ENCODE measurements around the gene FBLN2. TPM values are rescaled to one million over a fixed set of nuclear protein-coding genes. Genes with fewer than 3 reads are reported as not detected.

The FBLN2 gene
- total RNA-seq, 1 donor from 2014 or later, result 0.91 TPM

GRCh38 chr3:13619661-13620230, 70.8 kb downstream of the FBLN2 start:
- no peak for DNase-seq (ENCODE audit: low read depth)

DNA sequence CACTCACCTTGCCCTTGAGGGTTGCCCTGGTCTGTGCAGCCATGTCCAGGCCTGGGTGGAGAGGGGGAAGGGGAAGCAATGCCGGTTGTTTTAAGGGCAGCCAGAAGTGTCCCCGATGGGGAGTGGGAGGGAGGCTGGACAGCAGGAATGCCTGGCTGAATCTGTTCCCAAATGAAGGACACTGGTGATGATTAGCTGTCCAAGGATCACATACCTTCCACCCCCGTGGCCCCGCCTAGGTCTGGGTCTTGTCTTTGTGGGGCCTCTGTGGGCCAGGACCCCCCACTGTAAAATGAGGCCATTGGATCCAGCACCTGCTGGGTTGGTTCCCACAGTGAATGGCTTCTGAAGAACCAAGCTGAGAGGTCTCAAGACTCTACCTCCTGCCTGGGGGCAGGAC, 71.4 kb downstream of the FBLN2 start:
- no peak for DNase-seq (ENCODE audit: low read depth)

- DNase-seq (ENCODE audit: low read depth), result no peak
Observed at GRCh38 chr3:13620776-13621365, 71.9 kb downstream of the FBLN2 start.

GRCh38 chr3:13621381-13622221, 72.7 kb downstream of the FBLN2 start:
- DNase-seq (ENCODE audit: low read depth), result no peak

DNA sequence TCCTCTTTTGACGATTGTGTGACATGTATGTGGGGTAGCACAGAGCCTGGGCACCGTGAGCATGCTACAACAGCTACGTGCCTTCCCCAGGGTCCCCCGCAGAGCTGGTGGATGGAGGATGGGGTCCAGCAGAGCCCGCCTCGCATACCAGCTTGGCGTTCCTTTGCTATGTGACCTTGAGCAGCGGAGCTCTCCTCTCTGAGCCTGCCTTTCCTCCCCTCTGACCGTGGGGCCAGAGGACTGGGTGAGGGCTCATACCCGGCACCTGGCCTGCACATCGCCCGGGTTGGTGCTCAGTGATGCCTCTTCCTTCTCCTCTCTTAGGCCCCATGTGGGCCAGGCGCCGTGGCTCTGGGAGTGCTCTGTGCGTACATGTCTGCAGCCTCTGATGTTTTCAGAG, 73.4 kb downstream of the FBLN2 start:
- DNase-seq (ENCODE audit: low read depth), result no peak

DNA sequence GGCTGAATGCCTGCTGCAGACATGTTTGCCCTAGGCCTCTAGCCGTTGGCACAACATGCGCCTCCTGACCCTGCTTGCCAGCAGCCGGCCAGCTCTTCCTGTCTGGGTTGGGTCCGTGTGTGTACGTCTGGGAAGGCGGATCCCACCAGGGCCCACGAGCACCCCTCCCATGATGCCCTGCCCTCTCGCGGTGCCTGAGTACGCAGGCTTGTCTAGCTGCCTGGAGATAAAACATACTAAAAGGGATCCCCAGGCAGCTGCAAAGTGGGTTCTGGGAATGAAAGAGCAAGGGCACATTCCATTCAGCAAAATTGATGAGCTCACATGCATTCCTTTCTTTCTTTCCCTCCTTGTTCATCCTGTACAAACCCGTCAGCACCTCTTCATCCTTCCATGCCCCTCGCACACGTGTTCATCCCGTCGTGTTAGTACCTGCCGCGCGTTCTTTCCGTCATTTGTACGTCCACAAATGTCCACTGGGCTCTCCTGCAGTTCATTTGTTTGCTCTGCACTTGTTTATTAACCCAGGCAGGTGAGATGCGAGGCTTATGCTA, 74.3 kb downstream of the FBLN2 start:
- no peak for DNase-seq (ENCODE audit: low read depth)

DNA sequence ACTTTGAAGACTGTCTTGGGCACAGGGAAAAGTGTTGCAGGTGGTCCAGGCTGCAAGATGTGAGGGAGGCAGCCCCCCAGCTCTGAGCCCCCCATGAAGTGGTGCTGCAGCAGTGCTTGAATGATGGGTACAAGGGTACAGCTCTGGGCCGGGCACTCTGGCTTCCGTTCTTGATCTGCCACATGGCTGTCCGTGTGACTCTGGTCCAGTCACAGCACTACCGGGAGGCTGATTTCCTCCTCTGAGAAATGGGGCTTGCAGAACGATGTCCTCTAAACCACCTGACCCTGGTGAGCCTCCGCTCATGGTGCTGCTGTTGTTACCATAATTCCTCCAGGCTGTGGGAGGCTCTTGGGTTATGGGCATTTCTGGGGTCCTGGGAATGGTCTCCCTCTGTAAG, 75.1 kb downstream of the FBLN2 start:
- no peak for DNase-seq (ENCODE audit: low read depth)

- DNase-seq (ENCODE audit: low read depth), result no peak
Observed at GRCh38 chr3:13624671-13625125, 75.8 kb downstream of the FBLN2 start.

- DNase-seq (ENCODE audit: low read depth), result no peak
Observed at GRCh38 chr3:13626396-13626795, 77.5 kb downstream of the FBLN2 start.

GRCh38 chr3:13626915-13627460, 78.1 kb downstream of the FBLN2 start:
- no peak for DNase-seq (ENCODE audit: low read depth)

DNA sequence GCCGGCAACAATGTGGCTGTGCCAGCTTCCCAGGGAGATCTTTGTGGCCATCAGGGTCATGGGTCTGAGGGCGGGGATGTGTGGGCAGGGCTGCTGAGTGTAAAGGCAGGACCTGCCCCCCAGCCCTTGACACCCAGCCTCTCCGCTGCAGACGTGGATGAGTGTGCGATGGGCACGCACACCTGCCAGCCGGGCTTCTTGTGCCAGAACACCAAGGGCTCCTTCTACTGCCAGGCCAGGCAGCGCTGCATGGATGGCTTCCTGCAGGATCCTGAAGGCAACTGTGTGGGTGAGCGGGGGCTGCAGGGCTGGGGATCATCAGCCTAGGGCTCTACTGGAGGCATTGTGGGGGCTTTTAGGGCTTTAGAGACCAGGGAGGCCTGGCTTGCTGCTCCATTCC, 78.8 kb downstream of the FBLN2 start:
- no peak for DNase-seq (ENCODE audit: low read depth)

DNA sequence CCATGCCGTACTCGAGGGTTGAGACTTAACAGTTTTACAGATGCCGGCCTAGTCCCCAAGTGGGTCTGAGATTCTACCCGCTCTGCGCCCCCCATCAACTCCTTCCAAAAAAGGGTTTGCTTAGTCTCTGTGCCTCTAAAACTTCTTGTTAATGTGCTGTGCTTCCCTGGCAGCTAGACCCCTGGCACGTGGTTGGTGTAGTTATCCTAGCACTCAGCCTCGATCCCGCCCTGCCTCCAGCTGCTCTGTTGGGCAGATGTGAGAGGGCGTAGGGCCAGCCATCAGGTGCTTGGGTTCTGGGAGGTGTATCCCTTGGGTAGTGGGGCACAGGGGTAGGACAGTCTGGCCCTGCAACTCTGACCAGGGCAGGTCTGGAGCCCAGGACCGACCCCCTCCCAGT, 79.5 kb downstream of the FBLN2 start:
- no peak for DNase-seq (ENCODE audit: low read depth)

- no peak for DNase-seq (ENCODE audit: low read depth)
Observed at GRCh38 chr3:13628841-13629551, 80.1 kb downstream of the FBLN2 start.

- no peak for DNase-seq (ENCODE audit: low read depth)
Observed at GRCh38 chr3:13629644-13630043, 80.7 kb downstream of the FBLN2 start.

DNA sequence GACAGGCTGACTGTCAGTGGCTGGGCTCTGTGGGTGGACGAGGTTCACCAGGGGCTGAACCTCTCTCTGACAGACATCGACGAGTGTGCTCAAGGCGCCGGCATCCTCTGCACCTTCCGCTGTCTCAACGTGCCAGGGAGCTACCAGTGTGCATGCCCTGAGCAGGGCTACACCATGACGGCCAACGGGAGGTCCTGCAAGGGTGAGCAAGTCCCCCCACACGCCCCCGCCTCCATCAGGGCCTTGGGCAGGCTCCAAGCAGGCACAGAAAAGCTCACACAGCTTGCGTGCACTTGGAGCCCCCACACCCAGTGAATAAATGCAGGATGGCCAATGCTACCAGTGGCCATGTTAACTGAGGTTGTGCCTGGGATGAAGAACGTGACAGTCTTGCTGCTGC, 82.3 kb downstream of the FBLN2 start:
- no peak for DNase-seq (ENCODE audit: low read depth)

DNA sequence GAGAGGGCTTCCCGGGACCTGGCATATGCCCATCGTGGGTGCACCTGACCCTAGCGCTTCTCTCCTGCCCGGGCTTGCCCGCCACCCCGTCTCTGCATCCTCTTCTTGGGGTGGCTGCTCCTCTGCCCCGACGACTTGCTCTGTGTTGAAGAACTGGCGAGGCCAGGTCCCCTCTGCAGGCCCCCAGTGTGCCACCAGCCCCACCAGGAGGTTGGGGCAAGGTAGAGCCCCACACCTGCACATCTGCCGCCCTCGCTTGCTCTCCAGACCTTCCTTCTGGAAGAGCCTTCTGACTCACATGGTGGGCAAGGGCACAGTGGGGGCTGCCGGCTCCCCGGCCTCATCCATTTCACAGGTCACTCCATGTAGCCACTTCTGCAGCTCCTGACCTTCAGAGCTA, 84.3 kb downstream of the FBLN2 start:
- DNase-seq (ENCODE audit: low read depth), result no peak

- no peak for DNase-seq (ENCODE audit: low read depth)
Observed at GRCh38 chr3:13634151-13634550, 85.2 kb downstream of the FBLN2 start.

DNA sequence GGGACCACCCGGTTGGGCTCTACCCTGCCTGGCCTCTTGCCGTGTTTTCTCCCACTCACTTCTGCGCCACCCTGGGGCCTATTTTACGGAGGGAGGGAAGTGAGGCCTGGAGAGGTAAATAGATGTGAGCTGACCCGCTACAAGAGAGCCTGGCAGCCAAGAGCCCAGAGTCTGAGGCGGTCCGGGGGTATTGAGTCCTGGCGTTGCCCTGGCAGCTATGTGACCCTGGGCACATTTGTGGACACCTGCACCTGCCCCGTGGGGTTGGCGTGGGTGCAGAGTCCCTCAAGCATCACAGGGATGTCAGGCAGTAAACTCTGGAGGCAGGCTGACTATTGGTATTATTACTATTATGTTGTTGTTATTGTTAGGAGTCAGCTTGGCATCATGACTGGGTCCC, 85.7 kb downstream of the FBLN2 start:
- DNase-seq (ENCODE audit: low read depth), result no peak

- no peak for DNase-seq (ENCODE audit: low read depth)
Observed at GRCh38 chr3:13636186-13636585, 87.3 kb downstream of the FBLN2 start.

DNA sequence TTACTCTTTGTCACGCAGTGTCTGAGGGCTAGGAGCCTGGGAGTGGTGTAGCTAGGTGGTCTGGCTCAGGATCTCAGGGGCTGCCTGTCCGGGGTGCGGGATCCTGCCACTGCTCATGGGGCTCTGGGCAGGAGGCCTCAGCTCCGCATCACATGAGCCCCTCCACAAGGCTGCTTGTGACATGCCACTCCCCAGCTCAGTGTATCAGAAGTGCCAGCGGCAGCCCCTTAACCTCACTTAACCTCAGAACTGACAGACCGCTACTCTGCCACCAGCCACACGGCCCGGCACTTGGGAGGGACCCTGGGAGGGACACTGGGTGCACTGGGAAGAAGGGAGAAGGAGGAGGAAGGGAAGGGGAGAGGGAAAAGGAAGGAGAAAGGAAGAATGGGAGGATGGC, 87.9 kb downstream of the FBLN2 start:
- DNase-seq (ENCODE audit: low read depth), result no peak

- no peak for DNase-seq (ENCODE audit: low read depth)
Observed at GRCh38 chr3:13637311-13637891, 88.5 kb downstream of the FBLN2 start.
